Natural killer cell treated with Interleukin-12 subunit alpha and Interleukin-12 subunit beta and Interleukin-15 and Interleukin-18, amount 100 ng/mL, for 72 hours (primary cell): ENCODE results near the gene KRTAP4-6. TPM values are rescaled to one million over a fixed set of nuclear protein-coding genes. Genes with fewer than 3 reads are reported as not detected.
"Not testable (repeated sequence)": the region's sequence is repeated elsewhere in the genome, so short reads cannot be mapped to it uniquely, and the experiment has no call there.

ENCODE experiments used
- ATAC-seq, 2 donors: fragments of 150-1000 bp; cut with Tn5 transposase in 1 of 2; sonication (Bioruptor Pico), chemical (Tn5 transposase) in 1 of 2; 2 replicates each; pipeline ENCODE4 v1.10.0; 2021
- DNase-seq: peaks from one replicate; pipeline ENCODE4 v3.0.0; 2022; ENCODE audit warnings: low spot score
- H3K27ac Mint-ChIP-seq, 2 donors: 1 replicate in 1 of 2; 2 replicates in 1 of 2; pipeline ENCODE4 v1.8.0; 2022; ENCODE audit warnings: mixed read lengths in 2 of 2, mild to moderate bottlenecking in 1 of 2, moderate library complexity in 1 of 2
- H3K27me3 Mint-ChIP-seq, 2 donors: 1 replicate in 1 of 2; 2 replicates in 1 of 2; pipeline ENCODE4 v1.8.0; 2022; ENCODE audit warnings: mixed read lengths in 2 of 2
- H3K36me3 Mint-ChIP-seq: one replicate; pipeline ENCODE4 v1.8.0; 2022; ENCODE audit warnings: mixed read lengths
- H3K4me1 Mint-ChIP-seq, 2 donors: 1 replicate in 1 of 2; 2 replicates in 1 of 2; pipeline ENCODE4 v1.8.0; 2022; ENCODE audit warnings: low read depth in 2 of 2, mixed read lengths in 2 of 2, mild to moderate bottlenecking in 1 of 2
- H3K4me3 Mint-ChIP-seq: one replicate; pipeline ENCODE4 v1.8.0; 2022; ENCODE audit warnings: mixed read lengths
- H3K9me3 Mint-ChIP-seq: 2 replicates; pipeline ENCODE4 v1.8.0; 2022; ENCODE audit warnings: mixed read lengths
- total RNA-seq, 2 donors: library from RNA; stranded (reverse); gene quantifications; one replicate each; pipeline ENCODE4 v1.2.3, GENCODE V29; 2022

The KRTAP4-6 gene
- total RNA-seq, result not detected

DNA sequence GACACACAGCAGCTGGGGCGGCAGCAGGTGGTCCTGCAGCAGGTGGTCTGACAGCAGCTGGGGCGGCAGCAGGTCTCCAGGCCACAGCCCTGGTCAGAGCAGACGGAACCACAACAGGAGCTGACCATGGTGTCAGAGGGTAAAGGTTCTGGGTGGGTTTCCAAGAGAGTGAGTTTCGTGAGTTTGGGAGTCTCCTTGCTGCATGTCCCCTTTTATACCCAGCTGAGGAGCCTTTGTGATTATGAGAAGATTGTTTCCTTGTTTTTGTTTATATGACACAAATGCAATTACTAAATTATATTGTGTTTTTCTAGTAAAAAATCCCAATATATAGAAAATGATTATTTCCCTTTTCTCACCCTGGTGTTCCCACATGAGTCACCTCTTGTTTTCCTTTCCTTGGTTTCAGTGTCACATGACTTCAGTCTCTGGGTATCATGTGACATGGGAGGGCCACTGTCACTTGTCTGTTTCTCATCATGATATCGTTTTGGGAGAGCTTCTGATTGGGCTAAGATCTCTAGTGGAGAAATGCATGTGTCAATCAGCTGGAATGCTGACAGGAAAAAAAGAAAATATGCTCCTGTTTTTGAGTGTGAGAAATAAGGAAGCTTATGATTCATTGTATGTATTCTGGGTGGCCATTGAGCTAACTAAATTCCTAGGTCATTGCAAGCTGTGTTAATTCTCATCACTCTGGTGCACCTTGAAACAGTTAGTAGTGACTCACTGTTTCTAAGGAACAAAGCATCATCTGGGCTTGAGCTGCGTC, at the start of gene KRTAP4-6:
KRTAP4-6 (minus strand) TSS at position 185 of the 772 bp plus-strand sequence; CDS start at position 128, 57 bp downstream.
- H3K4me3 Mint-ChIP-seq, result no peak within 1 kb of the TSS
- peaks cover 29% of the 10 kb centered on the region for H3K36me3 Mint-ChIP-seq
- no peak within 1 kb of the TSS for H3K27ac Mint-ChIP-seq
- peaks cover 12% of the 10 kb centered on the region for H3K9me3 Mint-ChIP-seq
- H3K4me1 Mint-ChIP-seq, result no peaks in the 10 kb centered on the region
- DNase-seq (no peak), ATAC-seq (no peak)
- peaks cover 25 to 61% of the 10 kb centered on the region in 2 donors for H3K27me3 Mint-ChIP-seq

DNA sequence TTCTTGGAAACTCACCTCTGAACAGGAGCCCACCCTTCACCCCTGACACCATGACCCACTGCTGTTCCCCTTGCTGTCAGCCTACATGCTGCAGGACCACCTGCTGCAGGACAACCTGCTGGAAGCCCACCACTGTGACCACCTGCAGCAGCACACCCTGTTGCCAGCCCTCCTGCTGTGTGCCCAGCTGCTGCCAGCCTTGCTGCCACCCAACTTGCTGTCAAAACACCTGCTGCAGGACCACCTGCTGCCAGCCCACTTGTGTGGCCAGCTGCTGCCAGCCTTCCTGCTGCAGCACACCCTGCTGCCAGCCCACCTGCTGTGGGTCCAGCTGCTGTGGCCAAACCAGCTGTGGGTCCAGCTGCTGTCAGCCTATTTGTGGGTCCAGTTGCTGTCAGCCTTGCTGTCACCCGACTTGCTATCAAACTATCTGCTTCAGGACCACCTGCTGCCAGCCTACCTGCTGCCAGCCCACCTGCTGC, 49.5 kb upstream of the KRTAP4-6 start, which contains the start of gene KRTAP9-1:
KRTAP9-1 (plus strand) TSS at position 51 of the 482 bp plus-strand sequence; CDS start at position 51, 0 bp downstream.
- not testable (repeated sequence) for H3K4me1 Mint-ChIP-seq, H3K36me3 Mint-ChIP-seq, DNase-seq, H3K27ac Mint-ChIP-seq, H3K9me3 Mint-ChIP-seq, H3K4me3 Mint-ChIP-seq
- peak in 1 of 2 donors; percentile 24 for ATAC-seq
- H3K27me3 Mint-ChIP-seq, result peaks cover 21 to 29% of the 10 kb centered on the region in 2 donors

- ATAC-seq (no peak), DNase-seq (no peak)
- no peak overlapping the region for H3K4me3 Mint-ChIP-seq
- no peak overlapping the region for H3K27ac Mint-ChIP-seq
- H3K9me3 Mint-ChIP-seq, result no peaks in the 10 kb centered on the region
- H3K36me3 Mint-ChIP-seq, result no peaks in the 10 kb centered on the region
- no peaks in the 10 kb centered on the region for H3K4me1 Mint-ChIP-seq
- H3K27me3 Mint-ChIP-seq, result peaks cover 34 to 40% of the 10 kb centered on the region in 2 donors
Measured at GRCh38 chr17:41186872-41187271, 46.5 kb upstream of the KRTAP4-6 start.

DNA sequence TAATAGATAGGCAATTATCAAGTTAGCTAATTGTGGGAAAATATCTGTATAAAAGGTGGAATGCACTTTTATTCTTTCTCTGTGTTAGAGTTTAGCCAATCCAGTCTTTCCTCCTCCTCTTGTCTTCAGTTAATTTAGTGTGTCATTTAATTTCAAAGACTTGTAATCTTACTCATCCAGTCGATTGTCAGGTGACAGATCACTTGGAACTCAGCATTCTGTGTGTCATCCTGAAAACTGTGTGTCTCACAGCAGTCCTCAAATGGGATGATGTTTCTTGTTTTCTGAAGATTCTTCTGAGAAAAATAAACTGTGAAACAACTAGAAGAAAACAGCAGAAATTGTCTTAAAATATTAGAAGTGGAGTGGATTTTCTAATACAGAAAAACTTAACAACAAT, 44.7 kb upstream of the KRTAP4-6 start:
- H3K27ac Mint-ChIP-seq, result no peak overlapping the region
- ATAC-seq, result no peak

DNA sequence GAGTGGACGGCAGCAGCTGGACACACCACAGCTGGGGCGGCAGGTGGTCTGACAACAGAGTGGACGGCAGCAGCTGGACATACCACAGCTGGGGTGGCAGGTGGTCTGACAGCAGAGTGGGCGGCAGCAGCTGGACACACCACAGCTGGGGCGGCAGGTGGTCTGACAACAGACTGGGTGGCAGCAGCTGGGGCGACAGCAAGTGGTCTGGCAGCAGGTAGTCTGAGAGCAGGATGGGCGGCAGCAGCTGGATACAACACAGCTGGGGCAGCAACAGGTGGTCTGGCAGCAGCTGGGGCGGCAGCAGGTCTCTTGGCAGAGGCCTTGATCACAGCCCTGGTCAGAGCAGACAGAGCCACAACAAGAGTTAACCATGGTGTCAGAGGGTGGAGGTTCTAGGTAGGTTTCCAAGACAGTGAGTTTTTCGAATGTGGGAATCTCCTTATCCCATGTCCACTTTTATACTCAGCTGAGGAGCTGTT, 44.2 kb upstream of the KRTAP4-6 start, which contains the start of gene KRTAP4-1:
KRTAP4-1 (minus strand) TSS at position 432 of the 482 bp plus-strand sequence; CDS start at position 375, 57 bp downstream.
- H3K27me3 Mint-ChIP-seq, result peaks cover 24 to 30% of the 10 kb centered on the region in 2 donors
- no peaks in the 10 kb centered on the region for H3K36me3 Mint-ChIP-seq
- H3K9me3 Mint-ChIP-seq, result no peaks in the 10 kb centered on the region
- H3K4me3 Mint-ChIP-seq, result no peak within 1 kb of the TSS
- no peak within 1 kb of the TSS for H3K27ac Mint-ChIP-seq
- no peaks in the 10 kb centered on the region for H3K4me1 Mint-ChIP-seq
- no peak for ATAC-seq
- no peak for DNase-seq

More for the DNA sequence above, 44.7 kb upstream of the KRTAP4-6 start:
- no peak for DNase-seq
- no peaks in the 10 kb centered on the region for H3K4me1 Mint-ChIP-seq
- H3K4me3 Mint-ChIP-seq, result no peak overlapping the region
- no peaks in the 10 kb centered on the region for H3K9me3 Mint-ChIP-seq
- no peaks in the 10 kb centered on the region for H3K36me3 Mint-ChIP-seq
- peaks cover 24 to 30% of the 10 kb centered on the region in 2 donors for H3K27me3 Mint-ChIP-seq

GRCh38 chr17:41178843-41179616, 38.7 kb upstream of the KRTAP4-6 start:
- H3K36me3 Mint-ChIP-seq, result no peaks in the 10 kb centered on the region
- no peak overlapping the region for H3K27ac Mint-ChIP-seq
- no peaks in the 10 kb centered on the region for H3K9me3 Mint-ChIP-seq
- no peak overlapping the region for H3K4me3 Mint-ChIP-seq
- no peak for ATAC-seq
- peaks cover 13 to 31% of the 10 kb centered on the region in 2 donors for H3K27me3 Mint-ChIP-seq
- DNase-seq, result no peak
- H3K4me1 Mint-ChIP-seq, result no peaks in the 10 kb centered on the region

- H3K4me3 Mint-ChIP-seq, result no peak overlapping the region
- no peak for ATAC-seq
- no peaks in the 10 kb centered on the region for H3K9me3 Mint-ChIP-seq
- no peak overlapping the region for H3K27ac Mint-ChIP-seq
- no peaks in the 10 kb centered on the region for H3K4me1 Mint-ChIP-seq
- H3K27me3 Mint-ChIP-seq, result peaks cover 9 to 29% of the 10 kb centered on the region in 2 donors
- no peak for DNase-seq
- H3K36me3 Mint-ChIP-seq, result no peaks in the 10 kb centered on the region
Measured at GRCh38 chr17:41178341-41178740, 38.0 kb upstream of the KRTAP4-6 start.

- DNase-seq, result no peak
Measured at GRCh38 chr17:41177727-41178271, 37.5 kb upstream of the KRTAP4-6 start, which contains the start of gene KRTAP4-2. Gene KRTAP4-2, minus strand, starts transcription at chr17:41178221. Its CDS starts 57 bp downstream, at chr17:41178164.

DNA sequence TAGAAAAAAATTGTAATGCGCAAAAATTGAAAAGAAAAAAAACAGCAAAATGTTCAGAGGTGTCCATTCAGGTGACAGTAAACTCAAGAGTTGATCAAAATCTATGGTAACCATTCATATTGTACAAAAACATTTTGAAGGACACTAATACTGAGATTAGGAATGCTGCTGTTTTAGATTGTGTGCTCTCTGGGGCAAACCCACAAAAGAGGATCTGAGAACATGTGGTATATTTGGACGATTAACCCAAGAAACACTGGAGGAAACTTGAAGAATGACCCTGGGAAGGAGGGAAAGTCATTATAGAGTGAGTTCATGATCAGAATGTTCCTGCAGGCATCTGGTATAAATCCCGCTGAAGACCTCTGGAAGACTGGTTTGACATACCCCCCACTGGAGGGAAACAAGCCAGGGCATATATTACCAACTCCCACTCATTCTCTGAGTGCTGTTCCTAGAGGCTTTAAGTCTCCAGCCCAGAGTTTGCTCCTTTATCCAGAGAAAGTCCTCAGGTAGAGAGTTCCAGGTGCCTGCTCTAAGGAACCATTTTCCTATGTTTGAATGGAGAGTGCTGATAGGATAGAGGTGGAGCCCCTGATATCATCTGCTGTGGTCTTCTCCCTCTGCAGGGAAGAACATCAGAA, 36.5 kb upstream of the KRTAP4-6 start:
- Mint-ChIP-seq H3K9me3 (no peaks in the 10 kb centered on the region), H3K27ac (no peak overlapping the region), H3K36me3 (no peaks in the 10 kb centered on the region), H3K27me3 (peaks cover 7 to 31% of the 10 kb centered on the region in 2 donors), H3K4me1 (no peaks in the 10 kb centered on the region), H3K4me3 (no peak overlapping the region)
- DNase-seq (no peak), ATAC-seq (no peak)

More at GRCh38 chr17:41177727-41178271, 37.5 kb upstream of the KRTAP4-6 start, which contains the start of gene KRTAP4-2:
- no peak within 1 kb of the TSS for H3K4me3 Mint-ChIP-seq
- ATAC-seq, result no peak
- H3K27me3 Mint-ChIP-seq, result peaks cover 6 to 29% of the 10 kb centered on the region in 2 donors
- H3K9me3 Mint-ChIP-seq, result no peaks in the 10 kb centered on the region
- no peak within 1 kb of the TSS for H3K27ac Mint-ChIP-seq
- no peaks in the 10 kb centered on the region for H3K36me3 Mint-ChIP-seq
- H3K4me1 Mint-ChIP-seq, result no peaks in the 10 kb centered on the region

- Mint-ChIP-seq H3K27me3 (peaks cover 11 to 24% of the 10 kb centered on the region in 2 donors), H3K9me3 (no peaks in the 10 kb centered on the region), H3K36me3 (no peaks in the 10 kb centered on the region), H3K4me1 (no peaks in the 10 kb centered on the region), H3K4me3 (no peak overlapping the region), H3K27ac (no peak overlapping the region)
- ATAC-seq (no peak), DNase-seq (no peak)
Measured at GRCh38 chr17:41171886-41172285, 31.5 kb upstream of the KRTAP4-6 start.

GRCh38 chr17:41168121-41168520, 27.8 kb upstream of the KRTAP4-6 start, which contains the start of gene KRTAP4-3:
Gene KRTAP4-3, minus strand, starts transcription at chr17:41168221. Its CDS starts 49 bp downstream, at chr17:41168172.
- Mint-ChIP-seq H3K9me3 (no peaks in the 10 kb centered on the region), H3K36me3 (no peaks in the 10 kb centered on the region), H3K4me3 (no peak within 1 kb of the TSS), H3K4me1 (no peaks in the 10 kb centered on the region), H3K27ac (no peak within 1 kb of the TSS), H3K27me3 (peaks cover 13 to 14% of the 10 kb centered on the region in 2 donors)
- ATAC-seq, result no peak
- no peak for DNase-seq

GRCh38 chr17:41167561-41167960, 27.2 kb upstream of the KRTAP4-6 start:
- H3K9me3 Mint-ChIP-seq, result no peaks in the 10 kb centered on the region
- H3K4me3 Mint-ChIP-seq, result no peak overlapping the region
- no peak for DNase-seq
- peaks cover 15 to 16% of the 10 kb centered on the region in 2 donors for H3K27me3 Mint-ChIP-seq
- no peaks in the 10 kb centered on the region for H3K36me3 Mint-ChIP-seq
- H3K27ac Mint-ChIP-seq, result no peak overlapping the region
- no peak for ATAC-seq
- H3K4me1 Mint-ChIP-seq, result no peaks in the 10 kb centered on the region

- DNase-seq, result no peak
- Mint-ChIP-seq H3K36me3 (no peaks in the 10 kb centered on the region), H3K4me3 (no peak overlapping the region), H3K27me3 (peaks cover 10 to 12% of the 10 kb centered on the region in 2 donors), H3K4me1 (no peaks in the 10 kb centered on the region), H3K9me3 (no peaks in the 10 kb centered on the region), H3K27ac (no peak overlapping the region)
- ATAC-seq, result no peak
Measured at GRCh38 chr17:41163828-41164227, 23.5 kb upstream of the KRTAP4-6 start.
